Measurements from ENCODE around the gene GOPC. TPM values are rescaled to one million over a fixed set of nuclear protein-coding genes. Genes with fewer than 3 reads are reported as not detected.
A peak's percentile ranks its signal among the peaks of the same experiment; 100 is the strongest.

Gene GOPC
- total RNA-seq, 2 experiments from 2014 or later: 20.1 to 29.1 TPM

- H3K36me3 ChIP-seq (ENCODE audit: insufficient read depth, low read length): no peaks in the 10 kb centered on the region
- no peaks in the 10 kb centered on the region for H3K9me2 ChIP-seq (ENCODE audit: insufficient read depth, low read length)
- no peaks in the 10 kb centered on the region for H3K4me1 ChIP-seq (ENCODE audit: insufficient read depth, low read length, poor library complexity, severe bottlenecking)
- no peak overlapping the region for H2AFZ ChIP-seq (ENCODE audit: low read length)
- peaks cover 44% of the 10 kb centered on the region for H3K9me3 ChIP-seq (ENCODE audit: low read length)
- DNase-seq (ENCODE audit: low spot score): peak; percentile 50
- H3K79me2 ChIP-seq (ENCODE audit: insufficient read depth, low read depth, low read length): no peaks in the 10 kb centered on the region
- no peaks in the 10 kb centered on the region for H4K20me1 ChIP-seq (ENCODE audit: insufficient read depth, low read length)
- intact Hi-C loops (cut with micrococcal nuclease; ENCODE audit: unreplicated experiment): no loop called here
- TF ChIP-seq CTCF (conservative IDR thresholded peaks at IDR 0.05; ENCODE audit: low read length) (no peak), EZH2phosphoT487 (IDR thresholded peaks at IDR 0.05; ENCODE audit: borderline replicate concordance, low read depth, low read length) (no peak)
- H3K4me3 ChIP-seq (ENCODE audit: low read depth, low read length, poor library complexity, severe bottlenecking): no peak overlapping the region
- H3K27ac ChIP-seq (ENCODE audit: low read depth, low read length, poor library complexity, severe bottlenecking): no peak overlapping the region
- BruUV-seq (replicated peaks): no TSS peak
- ChIA-PET POLR2A (interaction anchor here (0.7 to 0.9 kb wide), 2 partner anchors 489 to 1692 kb away, joined by 3 read pairs; no protein-coding TSS in a partner anchor), CTCF (ENCODE audit: unreplicated experiment) (no interaction called here)
- H3K4me2 ChIP-seq (ENCODE audit: low read length): no peak overlapping the region
Measured at GRCh38 chr6:117624869-117625481, 22.7 kb upstream of the GOPC start.

- no peak for TF ChIP-seq CTCF (conservative IDR thresholded peaks at IDR 0.05; ENCODE audit: low read length)
- no peak for TF ChIP-seq EZH2phosphoT487 (IDR thresholded peaks at IDR 0.05; ENCODE audit: borderline replicate concordance, low read depth, low read length)
- no TSS peak for BruUV-seq (replicated peaks)
- Histone ChIP-seq H3K27ac (ENCODE audit: low read depth, low read length, poor library complexity, severe bottlenecking) (no peak overlapping the region), H2AFZ (ENCODE audit: low read length) (no peak overlapping the region), H3K4me2 (ENCODE audit: low read length) (no peak overlapping the region), H3K9me2 (ENCODE audit: insufficient read depth, low read length) (no peaks in the 10 kb centered on the region), H3K4me3 (ENCODE audit: low read depth, low read length, poor library complexity, severe bottlenecking) (no peak overlapping the region), H3K79me2 (ENCODE audit: insufficient read depth, low read depth, low read length) (no peaks in the 10 kb centered on the region), H3K36me3 (ENCODE audit: insufficient read depth, low read length) (no peaks in the 10 kb centered on the region), H4K20me1 (ENCODE audit: insufficient read depth, low read length) (no peaks in the 10 kb centered on the region), H3K4me1 (ENCODE audit: insufficient read depth, low read length, poor library complexity, severe bottlenecking) (no peaks in the 10 kb centered on the region), H3K9me3 (ENCODE audit: low read length) (0 out of 2 replicates have a peak, but pooled peaks cover 4% of the 10 kb centered on the region)
- intact Hi-C loops (cut with micrococcal nuclease; ENCODE audit: unreplicated experiment): no loop called here
- CTCF ChIA-PET (ENCODE audit: unreplicated experiment): no interaction called here
- POLR2A ChIA-PET: no interaction called here
- no peak for DNase-seq (ENCODE audit: low spot score)
Measured at GRCh38 chr6:117619178-117619577, 16.9 kb upstream of the GOPC start.

GRCh38 chr6:117617210-117618035 is 15.1 kb upstream of the GOPC start:
- intact Hi-C loops (cut with micrococcal nuclease; ENCODE audit: unreplicated experiment): no loop called here
- BruUV-seq (replicated peaks): no TSS peak
- Histone ChIP-seq H3K27ac (ENCODE audit: low read depth, low read length, poor library complexity, severe bottlenecking) (no peak overlapping the region), H3K79me2 (ENCODE audit: insufficient read depth, low read depth, low read length) (no peaks in the 10 kb centered on the region), H3K36me3 (ENCODE audit: insufficient read depth, low read length) (no peaks in the 10 kb centered on the region), H3K4me2 (ENCODE audit: low read length) (no peak overlapping the region), H2AFZ (ENCODE audit: low read length) (no peak overlapping the region), H3K9me3 (ENCODE audit: low read length) (no peaks in the 10 kb centered on the region), H4K20me1 (ENCODE audit: insufficient read depth, low read length) (no peaks in the 10 kb centered on the region), H3K4me3 (ENCODE audit: low read depth, low read length, poor library complexity, severe bottlenecking) (no peak overlapping the region), H3K9me2 (ENCODE audit: insufficient read depth, low read length) (no peaks in the 10 kb centered on the region), H3K4me1 (ENCODE audit: insufficient read depth, low read length, poor library complexity, severe bottlenecking) (no peaks in the 10 kb centered on the region)
- DNase-seq (ENCODE audit: low spot score): no peak
- ChIA-PET POLR2A (no interaction called here), CTCF (ENCODE audit: unreplicated experiment) (no interaction called here)
- no peak for TF ChIP-seq CTCF (conservative IDR thresholded peaks at IDR 0.05; ENCODE audit: low read length)
- no peak for TF ChIP-seq EZH2phosphoT487 (IDR thresholded peaks at IDR 0.05; ENCODE audit: borderline replicate concordance, low read depth, low read length)
